Measurements from ENCODE around the gene DEFB131A. TPM values are rescaled to one million over a fixed set of nuclear protein-coding genes. Genes with fewer than 3 reads are reported as not detected.
"Not testable (repeated sequence)": the region's sequence is repeated elsewhere in the genome, so short reads cannot be mapped to it uniquely, and the experiment has no call there.

The DEFB131A gene
- total RNA-seq, 1 donor from 2014 or later, result not detected

- DNase-seq (ENCODE audit: low spot score in 2 of 2); FAIRE-seq: not testable (repeated sequence)
Measured at GRCh38 chr4:9493589-9493988, 49.4 kb downstream of the DEFB131A start.

GRCh38 chr4:9494256-9495035, 50.2 kb downstream of the DEFB131A start:
- not testable (repeated sequence) for DNase-seq (ENCODE audit: low spot score in 2 of 2); FAIRE-seq

GRCh38 chr4:9495443-9495842, 51.2 kb downstream of the DEFB131A start:
- FAIRE-seq, result not testable (repeated sequence)
- DNase-seq (ENCODE audit: low spot score in 2 of 2), result peak in 1 of 2 donors; percentile 21

- peak in 1 of 2 donors; percentile 25 for DNase-seq (ENCODE audit: low spot score in 2 of 2)
- FAIRE-seq, result not testable (repeated sequence)
Measured at GRCh38 chr4:9497575-9498467, 53.6 kb downstream of the DEFB131A start.

- FAIRE-seq; DNase-seq (ENCODE audit: low spot score in 2 of 2): not testable (repeated sequence)
Measured at GRCh38 chr4:9498468-9499040, 54.3 kb downstream of the DEFB131A start.

GRCh38 chr4:9499974-9500487, 55.8 kb downstream of the DEFB131A start:
- not testable (repeated sequence) for DNase-seq (ENCODE audit: low spot score in 2 of 2); FAIRE-seq

Small RNAs within 50 kb of the gene (small RNA-seq; reads per million reads assigned to genes)
- not detected for gene RNA5SP153

Other genes with a start within 250 kb of the DEFB131A start
- gene USP17L10, start 233.8 kb upstream of the DEFB131A start, total RNA-seq, result not detected
- not detected for gene USP17L11, start 229.0 kb upstream of the DEFB131A start, total RNA-seq
- not detected for gene USP17L12, start 224.3 kb upstream of the DEFB131A start, total RNA-seq
- not detected for gene USP17L13, start 219.5 kb upstream of the DEFB131A start, total RNA-seq
- not detected for gene USP17L15, start 210.0 kb upstream of the DEFB131A start, total RNA-seq
- not detected for gene USP17L17, start 200.5 kb upstream of the DEFB131A start, total RNA-seq
- gene USP17L18, start 195.8 kb upstream of the DEFB131A start, total RNA-seq, result not detected
- not detected for gene USP17L19, start 191.0 kb upstream of the DEFB131A start, total RNA-seq
- not detected for gene USP17L20, start 186.3 kb upstream of the DEFB131A start, total RNA-seq
- gene USP17L21, start 181.5 kb upstream of the DEFB131A start, total RNA-seq, result not detected
- not detected for gene USP17L22, start 176.8 kb upstream of the DEFB131A start, total RNA-seq
- gene USP17L24, start 119.2 kb upstream of the DEFB131A start, total RNA-seq, result not detected
- gene USP17L25, start 114.5 kb upstream of the DEFB131A start, total RNA-seq, result not detected
- not detected for gene USP17L26, start 109.8 kb upstream of the DEFB131A start, total RNA-seq
- not detected for gene USP17L5, start 105.0 kb upstream of the DEFB131A start, total RNA-seq
- not detected for gene USP17L27, start 100.3 kb upstream of the DEFB131A start, total RNA-seq
- not detected for gene USP17L28, start 95.5 kb upstream of the DEFB131A start, total RNA-seq
- gene USP17L29, start 90.8 kb upstream of the DEFB131A start, total RNA-seq, result not detected
- gene USP17L30, start 81.3 kb upstream of the DEFB131A start, total RNA-seq, result not detected

Measured in frontal cortex (tissue), 4 donors.